SH-SY5Y (cell line): ENCODE results near the gene SPON2.

Source experiments
- GATA2 ChIP-seq: IDR thresholded peaks from 2 replicates; pipeline ENCODE4 v1.6.1; 2011; ENCODE audit warnings: mild to moderate bottlenecking, low read depth, low read length
- GATA3 ChIP-seq: IDR thresholded peaks from 2 replicates; pipeline ENCODE4 v1.6.1; 2011; ENCODE audit warnings: low read depth, mild to moderate bottlenecking, low read length, moderate library complexity

- TF ChIP-seq GATA2 (no peak), GATA3 (no peak)
These were observed 2.0 kb downstream of the SPON2 start for GRCh38 chr4:1170156-1170975.
